Myocyte (in vitro differentiated cells): ENCODE data around the gene SRC. TPM values are rescaled to one million over a fixed set of nuclear protein-coding genes. Genes with fewer than 3 reads are reported as not detected.
A peak's percentile ranks its signal among the peaks of the same experiment; 100 is the strongest.

ENCODE experiments used
- DNase-seq: peaks from one replicate; pipeline ENCODE4 v3.0.0-alpha.2; 2012; ENCODE audit warnings: low read depth
- polyA plus RNA-seq: library from polyadenylated mRNA; unstranded; fragments of >200 nt; gene quantifications from one replicate; pipeline ENCODE4 v1.2.1, GENCODE V29; 2012; ENCODE audit warnings: missing spikeins
- total RNA-seq: library from RNA; depleted of rRNA; stranded (reverse); fragments of >200 nt; gene quantifications from 2 replicates; pipeline ENCODE4 v1.2.3, GENCODE V29; 2014

The SRC gene
- total RNA-seq = 3.2 and 8.0 TPM in 2 replicates
- polyA plus RNA-seq = 12.5 TPM

- DNase-seq = peak; percentile 53
Observed at GRCh38 chr20:37345339-37346235, at the start of gene SRC. TSS of gene SRC (plus strand) at chr20:37346140. CDS start at chr20:37384154, 38,014 bp downstream.

GRCh38 chr20:37296371-37296770 is 49.6 kb upstream of the SRC start:
- no peak for DNase-seq

- peak; percentile 25 for DNase-seq
Observed at GRCh38 chr20:37297066-37297736, 48.7 kb upstream of the SRC start.

GRCh38 chr20:37298190-37298939 is 47.6 kb upstream of the SRC start:
- DNase-seq = no peak

- peak; percentile 19 for DNase-seq
Observed at GRCh38 chr20:37299718-37300528, 46.0 kb upstream of the SRC start.

GRCh38 chr20:37301120-37301519 is 44.8 kb upstream of the SRC start:
- DNase-seq = no peak

- no peak for DNase-seq
Observed at GRCh38 chr20:37301558-37301957, 44.4 kb upstream of the SRC start.

- no peak for DNase-seq
Observed at GRCh38 chr20:37302981-37303380, 43.0 kb upstream of the SRC start.

GRCh38 chr20:37303637-37304036 is 42.3 kb upstream of the SRC start:
- no peak for DNase-seq

- DNase-seq = peak; percentile 45
Observed at GRCh38 chr20:37305079-37305478, 40.9 kb upstream of the SRC start.

- DNase-seq = no peak
Observed at GRCh38 chr20:37305839-37306238, 40.1 kb upstream of the SRC start.

GRCh38 chr20:37308086-37309050 is 37.6 kb upstream of the SRC start:
- DNase-seq = peak; percentile 76

GRCh38 chr20:37309290-37309689 is 36.6 kb upstream of the SRC start:
- no peak for DNase-seq

GRCh38 chr20:37309936-37310590 is 35.9 kb upstream of the SRC start:
- no peak for DNase-seq

GRCh38 chr20:37310951-37311350 is 35.0 kb upstream of the SRC start:
- DNase-seq = no peak

- DNase-seq = no peak
Observed at GRCh38 chr20:37311710-37312355, 34.1 kb upstream of the SRC start.

GRCh38 chr20:37313546-37314091 is 32.3 kb upstream of the SRC start:
- no peak for DNase-seq

GRCh38 chr20:37314099-37314498 is 31.8 kb upstream of the SRC start:
- DNase-seq = peak; percentile 15
